Muscle of leg (tissue), 11 donors: ENCODE measurements around the gene PACS2. TPM values are rescaled to one million over a fixed set of nuclear protein-coding genes. Genes with fewer than 3 reads are reported as not detected.

ENCODE experiments used
- DNase-seq: peaks from one replicate; pipeline ENCODE4 v3.0.0; 2013
- H3K27ac ChIP-seq: one replicate; pipeline ENCODE4 v1.5.1; 2013; ENCODE audit warnings: mild to moderate bottlenecking, low read length, control low read depth
- H3K27me3 ChIP-seq: one replicate; pipeline ENCODE4 v1.6.1; 2013; ENCODE audit warnings: low read length; ENCODE audit not compliant: control insufficient read depth, insufficient read depth
- H3K36me3 ChIP-seq: one replicate; pipeline ENCODE4 v1.6.1; 2013; ENCODE audit warnings: low read length; ENCODE audit not compliant: control insufficient read depth, insufficient read depth
- H3K4me1 ChIP-seq: one replicate; pipeline ENCODE4 v1.6.1; 2013; ENCODE audit warnings: low read length; ENCODE audit not compliant: control insufficient read depth, insufficient read depth
- H3K4me3 ChIP-seq: one replicate; pipeline ENCODE4 v1.5.1; 2013; ENCODE audit warnings: low read length, control low read depth
- H3K9me3 ChIP-seq: replicated peaks from 2 replicates; pipeline ENCODE4 v1.6.1; 2013; ENCODE audit warnings: low read depth, low read length; ENCODE audit not compliant: control insufficient read depth
- WGBS: methylation state at CpG from one replicate; pipeline ENCODE4 v1.1.5; 2013; ENCODE audit warnings: missing lambda C conversion rate; ENCODE audit not compliant: insufficient coverage; 5-methylcytosine and 5-hydroxymethylcytosine counted together
- polyA plus RNA-seq, 8 donors: library from polyadenylated mRNA; unstranded; fragments of 120-200 nt; gene quantifications; one replicate each; pipeline versions ENCODE4 v1.2.1 to v1.2.3, GENCODE V29; 2013; ENCODE audit warnings: inconsistent platforms in 1 of 8, low replicate concordance in 1 of 8; ENCODE audit not compliant: insufficient read length in 8 of 8, insufficient read depth in 1 of 8
- total RNA-seq: library from RNA; stranded (reverse); fragments of 120-200 nt; gene quantifications from one replicate; pipeline ENCODE4 v1.2.4, GENCODE V29; 2013

Gene PACS2
- total and polyA plus RNA-seq, 9 donors: 66.2 to 110 (median 86.5) TPM

GRCh38 chr14:105401699-105402098 is 87.2 kb downstream of the PACS2 start:
- Histone ChIP-seq H3K27ac (no peak overlapping the region), H3K9me3 (peaks cover 24% of the 10 kb centered on the region), H3K27me3 (no peaks in the 10 kb centered on the region), H3K36me3 (peaks cover 18% of the 10 kb centered on the region), H3K4me1 (peaks cover 29% of the 10 kb centered on the region), H3K4me3 (no peak overlapping the region)
- no peak for DNase-seq
- WGBS: 98% methylated on average over 7 of the region's 9 CpGs

GRCh38 chr14:105408592-105408991 is 94.0 kb downstream of the PACS2 start:
- H3K4me3 ChIP-seq: no peak overlapping the region
- peaks cover 32% of the 10 kb centered on the region for H3K27me3 ChIP-seq
- H3K4me1 ChIP-seq: peaks cover 13% of the 10 kb centered on the region
- WGBS: 75% methylated on average over 13 of the region's 13 CpGs
- H3K36me3 ChIP-seq: no peaks in the 10 kb centered on the region
- DNase-seq: no peak
- no peaks in the 10 kb centered on the region for H3K9me3 ChIP-seq
- no peak overlapping the region for H3K27ac ChIP-seq

GRCh38 chr14:105409364-105409763 is 94.8 kb downstream of the PACS2 start:
- Histone ChIP-seq H3K4me1 (peaks cover 13% of the 10 kb centered on the region), H3K36me3 (no peaks in the 10 kb centered on the region), H3K27me3 (peaks cover 32% of the 10 kb centered on the region), H3K27ac (no peak overlapping the region), H3K9me3 (no peaks in the 10 kb centered on the region), H3K4me3 (no peak overlapping the region)
- no peak for DNase-seq
- WGBS: 82% methylated on average over 2 of the region's 3 CpGs

- no peak for DNase-seq
- Histone ChIP-seq H3K9me3 (no peaks in the 10 kb centered on the region), H3K4me3 (no peak overlapping the region), H3K27me3 (peaks cover 32% of the 10 kb centered on the region), H3K4me1 (peaks cover 20% of the 10 kb centered on the region), H3K27ac (no peak overlapping the region), H3K36me3 (no peaks in the 10 kb centered on the region)
- WGBS: 0% methylated on average over 1 of the region's 5 CpGs
These were observed 96.1 kb downstream of the PACS2 start for GRCh38 chr14:105410642-105411016.

GRCh38 chr14:105411017-105411941 is 96.7 kb downstream of the PACS2 start:
- Histone ChIP-seq H3K9me3 (no peaks in the 10 kb centered on the region), H3K4me1 (peaks cover 25% of the 10 kb centered on the region), H3K36me3 (no peaks in the 10 kb centered on the region), H3K27ac (no peak overlapping the region), H3K4me3 (no peak overlapping the region), H3K27me3 (peaks cover 32% of the 10 kb centered on the region)
- WGBS: 7% methylated on average over 75 of the region's 86 CpGs
- no peak for DNase-seq

- WGBS: 66% methylated on average over 13 of the region's 17 CpGs
- Histone ChIP-seq H3K4me3 (no peak overlapping the region), H3K4me1 (peaks cover 25% of the 10 kb centered on the region), H3K27me3 (peaks cover 32% of the 10 kb centered on the region), H3K9me3 (no peaks in the 10 kb centered on the region), H3K27ac (no peak overlapping the region), H3K36me3 (no peaks in the 10 kb centered on the region)
- no peak for DNase-seq
These were observed 97.6 kb downstream of the PACS2 start for GRCh38 chr14:105411985-105412770.

- no peaks in the 10 kb centered on the region for H3K9me3 ChIP-seq
- no peak overlapping the region for H3K4me3 ChIP-seq
- H3K27ac ChIP-seq: no peak overlapping the region
- H3K36me3 ChIP-seq: no peaks in the 10 kb centered on the region
- peaks cover 25% of the 10 kb centered on the region for H3K4me1 ChIP-seq
- peaks cover 32% of the 10 kb centered on the region for H3K27me3 ChIP-seq
- WGBS: 67% methylated on average over 4 of the region's 8 CpGs
- DNase-seq: no peak
These were observed 98.4 kb downstream of the PACS2 start for GRCh38 chr14:105412771-105413543.

GRCh38 chr14:105413544-105413886 is 99.0 kb downstream of the PACS2 start:
- DNase-seq: no peak
- H3K9me3 ChIP-seq: no peaks in the 10 kb centered on the region
- no peak overlapping the region for H3K27ac ChIP-seq
- H3K27me3 ChIP-seq: peaks cover 32% of the 10 kb centered on the region
- no peak overlapping the region for H3K4me3 ChIP-seq
- 90% methylated on average over 2 of the region's 2 CpGs for WGBS
- peaks cover 27% of the 10 kb centered on the region for H3K4me1 ChIP-seq
- no peaks in the 10 kb centered on the region for H3K36me3 ChIP-seq

- no peaks in the 10 kb centered on the region for H3K9me3 ChIP-seq
- peaks cover 36% of the 10 kb centered on the region for H3K4me1 ChIP-seq
- peak overlapping the region; percentile 34 for H3K4me3 ChIP-seq
- H3K27me3 ChIP-seq: peaks cover 27% of the 10 kb centered on the region
- 3% methylated on average over 76 of the region's 79 CpGs for WGBS
- peak; percentile 89 for DNase-seq
- H3K27ac ChIP-seq: no peak overlapping the region
- H3K36me3 ChIP-seq: no peaks in the 10 kb centered on the region
These were observed 100.2 kb downstream of the PACS2 start for GRCh38 chr14:105414456-105415371.
